CD4-positive, alpha-beta T cell treated with Interleukin-15 for 1 hour (primary cell): ENCODE results near the gene DESI2.
"Not testable (repeated sequence)": the region's sequence is repeated elsewhere in the genome, so short reads cannot be mapped to it uniquely, and the experiment has no call there.

ENCODE experiments used
- DNase-seq: peaks from one replicate; pipeline ENCODE4 v3.0.0-alpha.2; 2020

The DESI2 gene

GRCh38 chr1:244655186-244655585 lies 2.3 kb downstream of the DESI2 start:
- no peak for DNase-seq

GRCh38 chr1:244657421-244657820 lies 4.5 kb downstream of the DESI2 start:
- DNase-seq: no peak

- no peak for DNase-seq
Observed at GRCh38 chr1:244659694-244660093, 6.8 kb downstream of the DESI2 start.

GRCh38 chr1:244660595-244660994 lies 7.7 kb downstream of the DESI2 start:
- no peak for DNase-seq

GRCh38 chr1:244661569-244662312 lies 8.8 kb downstream of the DESI2 start:
- DNase-seq: not testable (repeated sequence)

- DNase-seq: no peak
Observed at GRCh38 chr1:244662599-244662998, 9.7 kb downstream of the DESI2 start.

GRCh38 chr1:244664353-244664752 lies 11.4 kb downstream of the DESI2 start:
- no peak for DNase-seq

- no peak for DNase-seq
Observed at GRCh38 chr1:244665771-244666217, 12.9 kb downstream of the DESI2 start.

GRCh38 chr1:244666672-244667418 lies 13.9 kb downstream of the DESI2 start:
- not testable (repeated sequence) for DNase-seq

GRCh38 chr1:244667797-244668196 lies 14.9 kb downstream of the DESI2 start:
- DNase-seq: no peak

GRCh38 chr1:244672946-244673682 lies 20.2 kb downstream of the DESI2 start:
- DNase-seq: no peak

GRCh38 chr1:244674446-244674845 lies 21.5 kb downstream of the DESI2 start:
- no peak for DNase-seq

- DNase-seq: no peak
Observed at GRCh38 chr1:244675167-244675566, 22.2 kb downstream of the DESI2 start.

- no peak for DNase-seq
Observed at GRCh38 chr1:244678697-244679096, 25.8 kb downstream of the DESI2 start.

GRCh38 chr1:244680667-244681066 lies 27.7 kb downstream of the DESI2 start:
- no peak for DNase-seq

GRCh38 chr1:244682087-244682486 lies 29.2 kb downstream of the DESI2 start:
- not testable (repeated sequence) for DNase-seq

- DNase-seq: no peak
Observed at GRCh38 chr1:244695937-244696336, 43.0 kb downstream of the DESI2 start.

GRCh38 chr1:244699741-244700140 lies 46.8 kb downstream of the DESI2 start:
- DNase-seq: no peak

GRCh38 chr1:244700808-244701207 lies 47.9 kb downstream of the DESI2 start:
- DNase-seq: no peak

GRCh38 chr1:244702620-244703019 lies 49.7 kb downstream of the DESI2 start:
- no peak for DNase-seq

GRCh38 chr1:244704107-244704506 lies 51.2 kb downstream of the DESI2 start:
- no peak for DNase-seq

- no peak for DNase-seq
Observed at GRCh38 chr1:244705261-244706234, 52.6 kb downstream of the DESI2 start.
